HEK293 (cell line): ENCODE data around the gene BLOC1S1.

Experiments
- EGR2 ChIP-seq: fragments of 450-650 bp; formaldehyde crosslinking; IDR thresholded peaks from 2 replicates; pipeline ENCODE4 v1.5.1; 2016; ENCODE audit warnings: low read depth, missing biosample characterization, missing genetic modification characterization
- ELK4 ChIP-seq: IDR thresholded peaks from 2 replicates; pipeline ENCODE4 v1.6.1; 2011; ENCODE audit warnings: mild to moderate bottlenecking, low read depth, low read length, borderline replicate concordance
- GFI1B ChIP-seq: fragments of 450-650 bp; formaldehyde crosslinking; IDR thresholded peaks from 2 replicates; pipeline ENCODE4 v1.5.1; 2016; ENCODE audit warnings: missing biosample characterization, missing genetic modification characterization
- KLF10 ChIP-seq: fragments of 450-650 bp; IDR thresholded peaks from 2 replicates; pipeline ENCODE4 v1.5.1; 2018; ENCODE audit warnings: missing biosample characterization, mild to moderate bottlenecking, missing genetic modification characterization
- KLF9 ChIP-seq: fragments of 450-650 bp; formaldehyde crosslinking; IDR thresholded peaks from 2 replicates; pipeline ENCODE4 v1.5.1; 2016; ENCODE audit warnings: missing biosample characterization, missing genetic modification characterization, low read depth
- TRIM28 ChIP-seq: IDR thresholded peaks from 2 replicates; pipeline ENCODE4 v1.6.1; 2011; ENCODE audit warnings: low read length, control low read depth, borderline replicate concordance
- YY2 ChIP-seq: fragments of 450-650 bp; formaldehyde crosslinking; IDR thresholded peaks from 2 replicates; pipeline ENCODE4 v1.5.1; 2016; ENCODE audit warnings: missing biosample characterization, missing genetic modification characterization
- ZBTB10 ChIP-seq: fragments of 450-650 bp; formaldehyde crosslinking; IDR thresholded peaks from 2 replicates; pipeline ENCODE4 v1.5.1; 2016; ENCODE audit warnings: missing biosample characterization, missing genetic modification characterization
- ZBTB11 ChIP-seq: fragments of 450-650 bp; formaldehyde crosslinking; conservative IDR thresholded peaks from 2 replicates; pipeline ENCODE4 v1.5.1; 2016; ENCODE audit warnings: low read depth, missing biosample characterization, missing genetic modification characterization
- ZFP41 ChIP-seq: fragments of 450-650 bp; formaldehyde crosslinking; IDR thresholded peaks from 2 replicates; pipeline ENCODE4 v1.5.1; 2016; ENCODE audit warnings: missing biosample characterization, missing genetic modification characterization, borderline replicate concordance
- ZFP69B ChIP-seq: fragments of 450-650 bp; formaldehyde crosslinking; IDR thresholded peaks from 2 replicates; pipeline ENCODE4 v1.5.1; 2016; ENCODE audit warnings: missing biosample characterization, missing genetic modification characterization
- ZNF214 ChIP-seq: fragments of 450-650 bp; formaldehyde crosslinking; IDR thresholded peaks from 2 replicates; pipeline ENCODE4 v1.5.1; 2017; ENCODE audit warnings: missing biosample characterization, mild to moderate bottlenecking, missing genetic modification characterization, borderline replicate concordance
- ZNF292 ChIP-seq: fragments of 450-650 bp; formaldehyde crosslinking; IDR thresholded peaks from 2 replicates; pipeline ENCODE4 v1.5.1; 2016; ENCODE audit warnings: low read depth, missing biosample characterization, missing genetic modification characterization, borderline replicate concordance
- ZNF354C ChIP-seq: fragments of 450-650 bp; formaldehyde crosslinking; IDR thresholded peaks from 2 replicates; pipeline ENCODE4 v1.5.1; 2016; ENCODE audit warnings: missing biosample characterization, missing genetic modification characterization, low read depth, borderline replicate concordance
- ZNF426 ChIP-seq: fragments of 450-650 bp; formaldehyde crosslinking; IDR thresholded peaks from 2 replicates; pipeline ENCODE4 v1.5.1; 2017; ENCODE audit warnings: missing biosample characterization, missing genetic modification characterization, mild to moderate bottlenecking, inconsistent platforms, moderate library complexity
- ZNF449 ChIP-seq: fragments of 450-650 bp; formaldehyde crosslinking; IDR thresholded peaks from 2 replicates; pipeline ENCODE4 v1.5.1; 2017; ENCODE audit warnings: missing biosample characterization, mild to moderate bottlenecking, missing genetic modification characterization, moderate library complexity
- ZNF473 ChIP-seq: fragments of 450-650 bp; formaldehyde crosslinking; IDR thresholded peaks from 2 replicates; pipeline ENCODE4 v1.5.1; 2017; ENCODE audit warnings: missing biosample characterization, missing genetic modification characterization
- ZNF488 ChIP-seq: fragments of 450-650 bp; formaldehyde crosslinking; IDR thresholded peaks from 2 replicates; pipeline ENCODE4 v1.5.1; 2016; ENCODE audit warnings: missing biosample characterization, missing genetic modification characterization
- ZNF548 ChIP-seq: fragments of 450-650 bp; formaldehyde crosslinking; IDR thresholded peaks from 2 replicates; pipeline ENCODE4 v1.5.1; 2016; ENCODE audit warnings: missing biosample characterization, missing genetic modification characterization
- ZNF585B ChIP-seq: fragments of 450-650 bp; formaldehyde crosslinking; IDR thresholded peaks from 2 replicates; pipeline ENCODE4 v1.5.1; 2016; ENCODE audit warnings: missing biosample characterization, missing genetic modification characterization
- ZNF596 ChIP-seq: fragments of 450-650 bp; IDR thresholded peaks from 2 replicates; pipeline ENCODE4 v1.5.0; 2018; ENCODE audit warnings: missing biosample characterization, mild to moderate bottlenecking, missing genetic modification characterization, moderate library complexity
- ZNF639 ChIP-seq: fragments of 450-650 bp; formaldehyde crosslinking; IDR thresholded peaks from 2 replicates; pipeline ENCODE4 v1.5.1; 2016; ENCODE audit warnings: missing biosample characterization, missing genetic modification characterization
- ZNF658 ChIP-seq: fragments of 450-650 bp; formaldehyde crosslinking; IDR thresholded peaks from 2 replicates; pipeline ENCODE4; 2016; ENCODE audit warnings: missing biosample characterization, missing genetic modification characterization
- ZNF664 ChIP-seq: fragments of 450-650 bp; formaldehyde crosslinking; IDR thresholded peaks from 2 replicates; pipeline ENCODE4 v1.5.1; 2016; ENCODE audit warnings: missing biosample characterization, missing genetic modification characterization
- ZNF785 ChIP-seq: fragments of 450-650 bp; formaldehyde crosslinking; IDR thresholded peaks from 2 replicates; pipeline ENCODE4 v1.5.1; 2016; ENCODE audit warnings: missing biosample characterization, missing genetic modification characterization
- ZNF792 ChIP-seq: fragments of 450-650 bp; formaldehyde crosslinking; IDR thresholded peaks from 2 replicates; pipeline ENCODE4 v1.5.1; 2016; ENCODE audit warnings: missing biosample characterization, missing genetic modification characterization

Gene BLOC1S1

GRCh38 chr12:55728939-55729818 is 13.3 kb downstream of the BLOC1S1 start, which contains the start of gene CD63 (continued):
- TF ChIP-seq ZNF488 (tag by site-specific recombination) (no peak), ZFP69B (peak; percentile 44; the same call in 1 of the 2 replicates), ZNF292 (tag by site-specific recombination) (no peak), ZNF548 (tag by site-specific recombination) (no peak), ZNF473 (no peak), ZNF585B (tag by site-specific recombination) (no peak), YY2 (tag by site-specific recombination) (no peak), ELK4 (no peak), ZBTB11 (no peak; the same call in 1 of the 2 replicates), EGR2 (tag by site-specific recombination) (peak; percentile 75), ZFP41 (tag by site-specific recombination) (no peak), ZNF792 (tag by site-specific recombination) (no peak), ZNF639 (tag by site-specific recombination) (no peak), ZNF214 (tag by site-specific recombination) (no peak), GFI1B (no peak), ZBTB10 (tag by site-specific recombination) (peak; percentile 85), ZNF596 (tag by site-specific recombination) (no peak), TRIM28 (no peak), ZNF658 (tag by site-specific recombination) (no peak), ZNF664 (tag by site-specific recombination) (no peak), KLF10 (tag by site-specific recombination) (peak; percentile 98), ZNF785 (tag by site-specific recombination) (no peak), ZNF449 (tag by site-specific recombination) (no peak), ZNF426 (tag by site-specific recombination) (no peak), KLF9 (tag by site-specific recombination) (peak; percentile 53; the same call in 1 of the 2 replicates), ZNF354C (tag by site-specific recombination) (no peak)
